A673 (cell line): Measurements from ENCODE around the gene GAREM1. TPM values are rescaled to one million over a fixed set of nuclear protein-coding genes. Genes with fewer than 3 reads are reported as not detected.

Experiments
- BruUV-seq: library from RNA; stranded (reverse); fragments of 400-500 nt; replicated peaks from 2 replicates; lab custom pipeline; 2021; lab: Mats Ljungman, UMichigan
- CTCF ChIA-PET: fragments of 300-600 bp; sonication (Branson Sonifier 250); formaldehyde crosslinking; loops from one replicate; lab custom pipeline; 2022; ENCODE audit warnings: antibody characterized with exemption; lab: Charles Lee
- POLR2A ChIA-PET: fragments of 300-600 bp; sonication (Branson Sonifier 250); formaldehyde crosslinking; loops from one replicate; lab custom pipeline; 2022; ENCODE audit warnings: antibody characterized with exemption; ENCODE audit not compliant: low non-redundant PET; lab: Charles Lee
- DNase-seq: peaks from one replicate; pipeline ENCODE4 v3.0.0-alpha.2; 2015; ENCODE audit warnings: low spot score
- H3K27ac ChIP-seq: fragments of 200-600 bp; sonication (generic); 2 replicates; pipeline ENCODE4 v1.5.1; 2016; ENCODE audit warnings: mixed run types, low read depth, mild to moderate bottlenecking, mixed read lengths, antibody characterized with exemption, low read length; ENCODE audit not compliant: poor library complexity, severe bottlenecking
- H3K27me3 ChIP-seq: fragments of 200-600 bp; sonication (generic); replicated peaks from 2 replicates; pipeline ENCODE4 v1.6.1; 2017; ENCODE audit warnings: mixed run types, low read depth, mild to moderate bottlenecking, mixed read lengths, antibody characterized with exemption, low read length; ENCODE audit not compliant: insufficient read depth, poor library complexity
- H3K36me3 ChIP-seq: fragments of 200-600 bp; sonication (generic); 2 replicates; pipeline ENCODE4 v1.6.1; 2016; ENCODE audit warnings: mixed run types, mild to moderate bottlenecking, mixed read lengths, antibody characterized with exemption, low read length; ENCODE audit not compliant: insufficient read depth, poor library complexity, severe bottlenecking
- H3K4me1 ChIP-seq: fragments of 200-600 bp; sonication (generic); 2 replicates; pipeline ENCODE4 v1.6.1; 2017; ENCODE audit warnings: mixed run types, mild to moderate bottlenecking, mixed read lengths, antibody characterized with exemption, low read length; ENCODE audit not compliant: insufficient read depth, poor library complexity, severe bottlenecking
- H3K4me3 ChIP-seq: fragments of 200-600 bp; sonication (generic); 2 replicates; pipeline ENCODE4 v1.5.1; 2016; ENCODE audit warnings: low read depth, mixed run types, mild to moderate bottlenecking, mixed read lengths, low read length; ENCODE audit not compliant: poor library complexity, severe bottlenecking
- H3K9me3 ChIP-seq: fragments of 200-600 bp; sonication (generic); 2 replicates; pipeline ENCODE4 v1.6.1; 2016; ENCODE audit warnings: mixed run types, low read depth, mild to moderate bottlenecking, mixed read lengths, antibody characterized with exemption, low read length; ENCODE audit not compliant: poor library complexity, severe bottlenecking
- EZH2 ChIP-seq: fragments of 200-600 bp; sonication (generic); IDR thresholded peaks from 2 replicates; pipeline ENCODE4 v1.6.1; 2017; ENCODE audit warnings: borderline replicate concordance, low read depth, mild to moderate bottlenecking, mixed read lengths, antibody characterized with exemption, low read length; ENCODE audit not compliant: poor library complexity, severe bottlenecking
- intact Hi-C: fragments of 100-400 bp; cut with micrococcal nuclease; formaldehyde crosslinking; loops from one replicate; pipeline ENCODE4 v1.10.0; 2022; ENCODE audit not compliant: unreplicated experiment
- total RNA-seq: library from RNA; stranded (reverse); gene quantifications from 2 replicates; pipeline ENCODE4 v1.2.3, GENCODE V29; 2021
- TF ChIP-seq, protein P1 (sequence below): fragments of 300-800, 200-600 bp; sonication (generic); conservative IDR thresholded peaks from 2 replicates; pipeline ENCODE4 v1.5.1; 2017; ENCODE audit warnings: low read depth, mild to moderate bottlenecking, antibody characterized with exemption, low read length, moderate library complexity, mixed read lengths

GAREM1 gene
- total RNA-seq, 1 experiment from 2014 or later, result 8.4 TPM

DNA sequence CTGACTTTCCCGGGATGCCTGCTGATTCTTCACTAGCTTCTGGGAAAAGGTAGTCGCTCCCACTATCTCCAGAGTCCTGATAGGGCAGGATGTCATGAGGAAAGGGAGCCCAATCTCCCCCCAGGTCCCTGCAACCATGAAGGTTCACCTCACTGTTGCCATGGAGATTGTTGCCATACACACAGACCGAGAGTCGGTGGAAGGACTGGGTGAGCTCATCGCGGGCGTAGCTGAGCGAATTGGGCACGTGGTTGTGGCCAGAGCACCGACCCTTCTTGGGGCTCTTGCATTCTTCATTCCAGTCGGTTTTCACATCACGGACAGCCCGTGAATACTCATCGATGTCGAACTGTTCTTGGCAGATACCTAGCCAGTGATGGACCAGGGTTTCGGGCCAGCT is 183.4 kb downstream of the GAREM1 start:
- CTCF ChIA-PET, result interaction anchor here (1.2 kb wide), 1 partner anchor 183 kb away, joined by 3 read pairs; the partner anchor contains the start of gene GAREM1
- Histone ChIP-seq H3K9me3 (no peaks in the 10 kb centered on the region), H3K4me1 (no peaks in the 10 kb centered on the region), H3K4me3 (no peak overlapping the region), H3K27me3 (no peaks in the 10 kb centered on the region), H3K36me3 (no peaks in the 10 kb centered on the region), H3K27ac (no peak overlapping the region)
- POLR2A ChIA-PET, result interaction anchor here (0.6 to 0.7 kb wide), 2 partner anchors 9 to 562 kb away, joined by 3 to 7 read pairs; no protein-coding TSS in a partner anchor
- no TSS peak for BruUV-seq
- TF ChIP-seq EZH2, result no peak
- TF ChIP-seq, protein P1, sequence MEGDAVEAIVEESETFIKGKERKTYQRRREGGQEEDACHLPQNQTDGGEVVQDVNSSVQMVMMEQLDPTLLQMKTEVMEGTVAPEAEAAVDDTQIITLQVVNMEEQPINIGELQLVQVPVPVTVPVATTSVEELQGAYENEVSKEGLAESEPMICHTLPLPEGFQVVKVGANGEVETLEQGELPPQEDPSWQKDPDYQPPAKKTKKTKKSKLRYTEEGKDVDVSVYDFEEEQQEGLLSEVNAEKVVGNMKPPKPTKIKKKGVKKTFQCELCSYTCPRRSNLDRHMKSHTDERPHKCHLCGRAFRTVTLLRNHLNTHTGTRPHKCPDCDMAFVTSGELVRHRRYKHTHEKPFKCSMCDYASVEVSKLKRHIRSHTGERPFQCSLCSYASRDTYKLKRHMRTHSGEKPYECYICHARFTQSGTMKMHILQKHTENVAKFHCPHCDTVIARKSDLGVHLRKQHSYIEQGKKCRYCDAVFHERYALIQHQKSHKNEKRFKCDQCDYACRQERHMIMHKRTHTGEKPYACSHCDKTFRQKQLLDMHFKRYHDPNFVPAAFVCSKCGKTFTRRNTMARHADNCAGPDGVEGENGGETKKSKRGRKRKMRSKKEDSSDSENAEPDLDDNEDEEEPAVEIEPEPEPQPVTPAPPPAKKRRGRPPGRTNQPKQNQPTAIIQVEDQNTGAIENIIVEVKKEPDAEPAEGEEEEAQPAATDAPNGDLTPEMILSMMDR, result no peak
- no peak for DNase-seq
- intact Hi-C loops, result loop anchor here (5.0 kb wide), 1 partner anchor 265 kb away; no protein-coding TSS in a partner anchor

DNA sequence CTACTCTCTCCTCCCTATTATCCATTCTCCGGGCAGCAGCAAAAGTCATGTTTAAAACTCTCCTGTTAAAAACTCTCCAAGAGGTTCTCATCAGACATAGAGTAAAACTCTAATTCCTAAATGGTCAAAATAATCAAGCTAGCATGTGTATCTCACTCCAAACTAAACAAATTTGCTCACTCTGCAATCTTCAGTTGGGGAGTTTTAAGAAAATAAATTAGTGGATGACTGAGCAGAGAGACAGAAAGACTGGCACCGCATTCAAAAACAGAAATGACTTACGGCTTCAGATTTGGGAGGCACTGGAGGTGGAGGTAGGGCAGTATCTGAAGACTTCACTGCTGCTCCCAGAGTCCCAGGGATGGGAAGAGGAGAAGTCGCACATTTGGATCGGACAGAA is 183.9 kb downstream of the GAREM1 start:
- DNase-seq, result no peak
- no peaks in the 10 kb centered on the region for H3K4me1 ChIP-seq
- no peaks in the 10 kb centered on the region for H3K36me3 ChIP-seq
- H3K27me3 ChIP-seq, result no peaks in the 10 kb centered on the region
- TF ChIP-seq, protein P1, result no peak
- TF ChIP-seq EZH2, result no peak
- POLR2A ChIA-PET, result interaction anchor here (0.6 to 0.7 kb wide), 2 partner anchors 9 to 563 kb away, joined by 3 to 7 read pairs; no protein-coding TSS in a partner anchor
- intact Hi-C loops, result loop anchor here (5.0 kb wide), 1 partner anchor 266 kb away; no protein-coding TSS in a partner anchor
- CTCF ChIA-PET, result interaction anchor here (1.2 kb wide), 1 partner anchor 184 kb away, joined by 3 read pairs; the partner anchor contains the start of gene GAREM1
- no TSS peak for BruUV-seq
- H3K27ac ChIP-seq, result no peak overlapping the region
- H3K9me3 ChIP-seq, result no peaks in the 10 kb centered on the region
- no peak overlapping the region for H3K4me3 ChIP-seq

DNA sequence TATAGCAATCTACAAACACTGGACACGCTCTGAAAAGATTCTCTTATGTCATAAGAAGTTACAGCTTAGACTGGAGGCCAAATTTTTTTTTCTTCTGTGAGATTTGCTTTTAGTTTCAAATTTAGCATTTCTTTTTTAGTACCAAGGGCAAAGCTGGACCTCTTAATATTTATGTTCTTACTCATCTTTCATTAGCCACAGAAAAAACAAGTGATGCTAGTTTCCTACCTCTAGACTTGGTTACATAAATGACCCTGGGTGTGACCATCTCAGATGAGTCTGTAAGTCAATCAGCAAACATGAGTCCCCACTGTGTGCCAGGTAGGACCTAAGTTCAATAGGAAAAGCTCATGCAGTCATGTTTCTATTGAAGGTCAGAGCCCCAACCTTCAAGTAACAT is 186.4 kb downstream of the GAREM1 start:
- DNase-seq, result no peak
- ChIA-PET CTCF (interaction anchor here (1.2 kb wide), 1 partner anchor 186 kb away, joined by 3 read pairs; the partner anchor contains the start of gene GAREM1), POLR2A (no interaction called here)
- intact Hi-C loops, result no loop called here
- Histone ChIP-seq H3K4me1 (no peaks in the 10 kb centered on the region), H3K27ac (no peak overlapping the region), H3K4me3 (no peak overlapping the region), H3K36me3 (no peaks in the 10 kb centered on the region), H3K27me3 (no peaks in the 10 kb centered on the region), H3K9me3 (no peaks in the 10 kb centered on the region)
- no TSS peak for BruUV-seq
- TF ChIP-seq, protein P1, result no peak
- TF ChIP-seq EZH2, result no peak
